Liver (tissue), 9 donors: ENCODE measurements around the gene DIP2B. TPM values are rescaled to one million over a fixed set of nuclear protein-coding genes. Genes with fewer than 3 reads are reported as not detected.

Experiments
- DNase-seq: peaks from one replicate; pipeline ENCODE4 v3.0.0-alpha.2; 2017; ENCODE audit warnings: low spot score
- H3K27ac ChIP-seq, 2 donors: one replicate each; pipeline ENCODE4 v1.7.0; 2013; ENCODE audit warnings: inconsistent platforms in 2 of 2, low read length in 2 of 2, control low read depth in 1 of 2, low read depth in 1 of 2, mild to moderate bottlenecking in 1 of 2
- H3K27me3 ChIP-seq, 4 donors: one replicate each; pipeline versions ENCODE4 v1.6.1 to v1.7.0; 2013; ENCODE audit warnings: low read length in 3 of 4, inconsistent platforms in 1 of 4, mild to moderate bottlenecking in 1 of 4, moderate library complexity in 1 of 4; ENCODE audit not compliant: control insufficient read depth in 4 of 4, insufficient read depth in 4 of 4
- H3K36me3 ChIP-seq, 4 donors: one replicate each; pipeline versions ENCODE4 v1.6.1 to v1.7.0; 2013; ENCODE audit warnings: low read length in 3 of 4, mild to moderate bottlenecking in 3 of 4, low read depth in 1 of 4, moderate library complexity in 1 of 4; ENCODE audit not compliant: control insufficient read depth in 4 of 4, insufficient read depth in 3 of 4
- H3K4me1 ChIP-seq, 4 donors: one replicate each; pipeline versions ENCODE4 v1.6.1 to v1.7.0; 2013; ENCODE audit warnings: low read length in 3 of 4, mild to moderate bottlenecking in 3 of 4, moderate library complexity in 1 of 4; ENCODE audit not compliant: control insufficient read depth in 4 of 4, insufficient read depth in 4 of 4
- H3K4me3 ChIP-seq, 3 donors: one replicate each; pipeline versions ENCODE4 v1.6.1 to v1.7.0; 2013; ENCODE audit warnings: low read length in 3 of 3, control low read depth in 1 of 3, low read depth in 1 of 3, mild to moderate bottlenecking in 1 of 3
- H3K9ac ChIP-seq, 2 donors: one replicate each; pipeline ENCODE4 v1.7.0; 2013; ENCODE audit warnings: low read length in 2 of 2, mild to moderate bottlenecking in 2 of 2, moderate library complexity in 2 of 2, control low read depth in 1 of 2, low read depth in 1 of 2
- H3K9me3 ChIP-seq, 4 donors: one replicate each; pipeline versions ENCODE4 v1.6.1 to v1.7.0; 2013; ENCODE audit warnings: low read length in 3 of 4; ENCODE audit not compliant: control insufficient read depth in 4 of 4
- ATF3 ChIP-seq: IDR thresholded peaks from 2 replicates; pipeline ENCODE4 v1.6.1; 2016; ENCODE audit warnings: antibody characterized with exemption
- EGR1 ChIP-seq, 2 donors: IDR thresholded peaks; 2 replicates each; pipeline ENCODE4 v1.6.1; 2016 to 2018; ENCODE audit warnings: antibody characterized with exemption in 2 of 2, low read depth in 2 of 2
- FOXA1 ChIP-seq: IDR thresholded peaks from 2 replicates; pipeline ENCODE4 v1.6.1; 2016; ENCODE audit warnings: antibody characterized with exemption
- FOXA2 ChIP-seq: IDR thresholded peaks from 2 replicates; pipeline ENCODE4 v1.6.1; 2016; ENCODE audit warnings: antibody characterized with exemption
- GABPA ChIP-seq, 2 donors: IDR thresholded peaks in 1 of 2; conservative IDR thresholded peaks in 1 of 2; 2 replicates each; pipeline ENCODE4 v1.6.1; 2016; ENCODE audit warnings: antibody characterized with exemption in 2 of 2, mild to moderate bottlenecking in 1 of 2, moderate library complexity in 1 of 2
- HNF4A ChIP-seq, 2 donors: conservative IDR thresholded peaks; 2 replicates each; pipeline ENCODE4 v1.6.1; 2016; ENCODE audit warnings: antibody characterized with exemption in 2 of 2, mild to moderate bottlenecking in 2 of 2
- HNF4G ChIP-seq: IDR thresholded peaks from 2 replicates; pipeline ENCODE4 v1.6.1; 2016; ENCODE audit warnings: antibody characterized with exemption
- JUND ChIP-seq, 2 donors: IDR thresholded peaks; 2 replicates each; pipeline ENCODE4 v1.6.1; 2016; ENCODE audit warnings: antibody characterized with exemption in 2 of 2
- MAX ChIP-seq: IDR thresholded peaks from 2 replicates; pipeline ENCODE4 v1.6.1; 2016; ENCODE audit warnings: antibody characterized with exemption
- NR2F2 ChIP-seq: IDR thresholded peaks from 2 replicates; pipeline ENCODE4 v1.6.1; 2016; ENCODE audit warnings: antibody characterized with exemption
- RAD21 ChIP-seq, 2 donors: IDR thresholded peaks; 2 replicates each; pipeline ENCODE4 v1.6.1; 2016; ENCODE audit warnings: antibody characterized with exemption in 2 of 2, mild to moderate bottlenecking in 2 of 2
- REST ChIP-seq: IDR thresholded peaks from 2 replicates; pipeline ENCODE4 v1.6.1; 2016; ENCODE audit warnings: antibody characterized with exemption, mild to moderate bottlenecking
- RXRA ChIP-seq, 2 donors: IDR thresholded peaks; 2 replicates each; pipeline ENCODE4 v1.6.1; 2017 to 2018; ENCODE audit warnings: antibody characterized with exemption in 2 of 2, mild to moderate bottlenecking in 1 of 2
- SP1 ChIP-seq: IDR thresholded peaks from 2 replicates; pipeline ENCODE4 v1.6.1; 2018; ENCODE audit warnings: antibody characterized with exemption, mild to moderate bottlenecking
- TAF1 ChIP-seq: conservative IDR thresholded peaks from 2 replicates; pipeline ENCODE4 v1.6.1; 2016; ENCODE audit warnings: antibody characterized with exemption, mild to moderate bottlenecking
- YY1 ChIP-seq: IDR thresholded peaks from 2 replicates; pipeline ENCODE4 v1.6.1; 2016; ENCODE audit warnings: antibody characterized with exemption, mild to moderate bottlenecking
- ZBTB33 ChIP-seq: IDR thresholded peaks from 2 replicates; pipeline ENCODE4 v1.6.1; 2016; ENCODE audit warnings: antibody characterized with exemption
- WGBS: extraction: QIAGEN DNeasy Blood & Tissue Kit; methylation state at CpG from one replicate; pipeline ENCODE4 v1.1.7; 2013; 5-methylcytosine and 5-hydroxymethylcytosine counted together
- polyA plus RNA-seq, 2 donors: library from polyadenylated mRNA; stranded (reverse) in 1 of 2; unstranded in 1 of 2; fragments of 200-250 nt in 1 of 2; fragments of >200 nt in 1 of 2; fragmentation: Nextera tagmentation in 1 of 2; extraction: Ambion mirVana in 1 of 2; gene quantifications; one replicate each; pipeline versions ENCODE4 v1.2.1 to v1.2.3, GENCODE V29; 2013 to 2015
- total RNA-seq, 2 donors: library from RNA; depleted of rRNA; stranded (reverse); fragments of >200 nt; gene quantifications; one replicate each; pipeline ENCODE4 v1.2.3, GENCODE V29; 2014
- TF ChIP-seq, protein P1 (sequence below): fragments of 150-350 bp; IDR thresholded peaks from 2 replicates; pipeline ENCODE4 v1.5.1; 2017; ENCODE audit warnings: improper control_type of control experiment, low read depth, low read length; ENCODE audit not compliant: missing input control
- donor health status: healthy.
- donor health status: healthy.
- donor health status: healthy.
- donor health status: healthy.
- donor health status: healthy.

Gene DIP2B
- total and polyA plus RNA-seq, 4 donors = 4.8 to 30.7 (median 13.8) TPM

DNA sequence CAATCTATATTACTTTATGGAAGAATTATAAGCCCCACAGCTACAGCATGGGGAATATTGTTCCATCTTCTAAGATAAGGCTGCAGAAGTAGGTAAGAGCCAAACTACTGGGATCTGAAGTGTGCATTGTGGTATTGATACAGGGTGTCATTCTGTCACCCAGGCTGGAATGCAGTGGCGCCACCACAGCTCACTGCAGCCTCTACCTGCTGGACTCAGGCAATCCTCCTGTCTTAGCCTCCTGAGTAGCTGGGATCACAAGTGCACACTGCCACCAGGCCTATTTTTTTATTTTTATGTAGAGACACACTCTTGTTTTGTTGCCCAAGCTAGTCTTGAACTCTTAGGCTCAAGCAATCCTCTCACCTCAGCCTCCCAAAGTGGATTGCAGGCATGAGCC, 21.3 kb upstream of the DIP2B start:
- WGBS = 96% methylated on average over 1 of the region's 1 CpG
- DNase-seq = no peak
- Histone ChIP-seq H3K4me1 (no peaks in the 10 kb centered on the region), H3K27ac (no peak overlapping the region), H3K4me3 (no peak overlapping the region), H3K27me3 (no peaks in the 10 kb centered on the region), H3K36me3 (peaks cover 0 to 1% (median under 1%) of the 10 kb centered on the region in 4 donors), H3K9me3 (no peaks in the 10 kb centered on the region), H3K9ac (no peak overlapping the region)
- TF ChIP-seq JUND (IDR thresholded peaks at IDR 0.05) = no peak
- no peak for TF ChIP-seq REST
- no peak for TF ChIP-seq YY1
- TF ChIP-seq SP1 = no peak
- TF ChIP-seq ATF3 = no peak
- TF ChIP-seq NR2F2 = no peak
- TF ChIP-seq HNF4A (conservative IDR thresholded peaks at IDR 0.05) = no peak
- TF ChIP-seq, protein P1, sequence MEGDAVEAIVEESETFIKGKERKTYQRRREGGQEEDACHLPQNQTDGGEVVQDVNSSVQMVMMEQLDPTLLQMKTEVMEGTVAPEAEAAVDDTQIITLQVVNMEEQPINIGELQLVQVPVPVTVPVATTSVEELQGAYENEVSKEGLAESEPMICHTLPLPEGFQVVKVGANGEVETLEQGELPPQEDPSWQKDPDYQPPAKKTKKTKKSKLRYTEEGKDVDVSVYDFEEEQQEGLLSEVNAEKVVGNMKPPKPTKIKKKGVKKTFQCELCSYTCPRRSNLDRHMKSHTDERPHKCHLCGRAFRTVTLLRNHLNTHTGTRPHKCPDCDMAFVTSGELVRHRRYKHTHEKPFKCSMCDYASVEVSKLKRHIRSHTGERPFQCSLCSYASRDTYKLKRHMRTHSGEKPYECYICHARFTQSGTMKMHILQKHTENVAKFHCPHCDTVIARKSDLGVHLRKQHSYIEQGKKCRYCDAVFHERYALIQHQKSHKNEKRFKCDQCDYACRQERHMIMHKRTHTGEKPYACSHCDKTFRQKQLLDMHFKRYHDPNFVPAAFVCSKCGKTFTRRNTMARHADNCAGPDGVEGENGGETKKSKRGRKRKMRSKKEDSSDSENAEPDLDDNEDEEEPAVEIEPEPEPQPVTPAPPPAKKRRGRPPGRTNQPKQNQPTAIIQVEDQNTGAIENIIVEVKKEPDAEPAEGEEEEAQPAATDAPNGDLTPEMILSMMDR = no peak
- TF ChIP-seq EGR1 (IDR thresholded peaks at IDR 0.05; ENCODE audit: low read depth in 2 of 2) = no peak
- TF ChIP-seq FOXA1 = no peak
- no peak for TF ChIP-seq ZBTB33
- TF ChIP-seq TAF1 = no peak
- TF ChIP-seq FOXA2 = no peak
- no peak for TF ChIP-seq GABPA (IDR thresholded peaks at IDR 0.05 in 1 of 2, conservative IDR thresholded peaks at IDR 0.05 in 1 of 2)
- TF ChIP-seq MAX = no peak
- TF ChIP-seq RAD21 (IDR thresholded peaks at IDR 0.05) = no peak

DNA sequence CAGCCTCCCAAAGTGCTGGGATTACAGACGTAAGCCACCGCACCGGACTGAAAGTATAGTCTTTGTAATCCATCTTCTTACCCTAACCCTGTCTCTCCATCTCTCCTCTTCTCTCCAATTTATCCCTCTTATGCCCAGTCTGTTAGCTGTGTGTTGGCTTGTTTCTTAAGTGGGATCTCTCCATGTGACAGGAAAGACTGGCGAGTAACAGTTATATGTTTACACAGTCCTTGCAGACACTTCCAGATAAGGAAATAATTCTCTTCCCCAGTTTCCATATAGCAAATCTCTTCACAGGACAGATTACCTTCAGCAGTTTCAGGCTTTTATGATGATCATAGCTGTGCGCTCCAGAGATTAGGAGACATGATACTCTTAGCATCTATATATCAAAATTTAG, 16.0 kb upstream of the DIP2B start:
- WGBS = 90% methylated on average over 5 of the region's 5 CpGs
- DNase-seq = no peak
- Histone ChIP-seq H3K9me3 (no peaks in the 10 kb centered on the region), H3K4me3 (no peak overlapping the region), H3K4me1 (no peaks in the 10 kb centered on the region), H3K36me3 (no peaks in the 10 kb centered on the region), H3K27ac (no peak overlapping the region), H3K9ac (no peak overlapping the region), H3K27me3 (no peaks in the 10 kb centered on the region)
- TF ChIP-seq FOXA2 (no peak), YY1 (no peak), RAD21 (IDR thresholded peaks at IDR 0.05) (no peak), MAX (no peak), SP1 (no peak), GABPA (IDR thresholded peaks at IDR 0.05 in 1 of 2, conservative IDR thresholded peaks at IDR 0.05 in 1 of 2) (no peak), HNF4A (conservative IDR thresholded peaks at IDR 0.05) (no peak), EGR1 (IDR thresholded peaks at IDR 0.05; ENCODE audit: low read depth in 2 of 2) (no peak), FOXA1 (no peak), ZBTB33 (no peak), HNF4G (no peak), NR2F2 (no peak), RXRA (IDR thresholded peaks at IDR 0.05) (no peak), REST (no peak), TAF1 (no peak)
